Activated CD8-positive, alpha-beta T cell treated with anti-CD3 and anti-CD28 coated beads for 36 hours (primary cell): ENCODE results near the gene POLR3GL. TPM values are rescaled to one million over a fixed set of nuclear protein-coding genes. Genes with fewer than 3 reads are reported as not detected.

Experiments used
- ATAC-seq: fragments of 200-7000 bp; cut with Tn5 transposase; one replicate; pipeline ENCODE4 v1.10.0; 2021; ENCODE audit warnings: mild to moderate bottlenecking, moderate library complexity
- CTCF ChIA-PET: fragments of 350-600 bp; sonication (Branson Sonifier 250); formaldehyde crosslinking; loops from one replicate; lab custom pipeline; 2021; ENCODE audit warnings: antibody characterized with exemption; lab: Charles Lee
- POLR2A ChIA-PET: fragments of 350-600 bp; sonication (Branson Sonifier 250); formaldehyde crosslinking; loops from one replicate; lab custom pipeline; 2021; ENCODE audit warnings: antibody characterized with exemption; lab: Charles Lee
- DNase-seq: peaks from one replicate; pipeline ENCODE4 v3.0.0-alpha.2; 2020
- H3K27ac Mint-ChIP-seq: one replicate; pipeline ENCODE4 v1.8.0; 2021; ENCODE audit warnings: mild to moderate bottlenecking, mixed read lengths
- H3K27me3 Mint-ChIP-seq: one replicate; pipeline ENCODE4 v1.8.0; 2021; ENCODE audit warnings: mixed read lengths
- H3K36me3 Mint-ChIP-seq: one replicate; pipeline ENCODE4 v1.8.0; 2021; ENCODE audit warnings: low read depth, mixed read lengths
- H3K4me1 Mint-ChIP-seq: one replicate; pipeline ENCODE4 v1.8.0; 2021; ENCODE audit warnings: low read depth, mixed read lengths
- H3K4me3 Mint-ChIP-seq: one replicate; pipeline ENCODE4 v1.8.0; 2021; ENCODE audit warnings: mild to moderate bottlenecking, moderate library complexity, mixed read lengths
- H3K9me3 Mint-ChIP-seq: one replicate; pipeline ENCODE4 v1.8.0; 2021; ENCODE audit warnings: mixed read lengths
- intact Hi-C: fragments of 100-400 bp; cut with micrococcal nuclease; formaldehyde crosslinking; loops from one replicate; pipeline ENCODE4 v1.10.0; 2022
- total RNA-seq, 2 experiments: library from RNA; stranded (reverse); gene quantifications; one replicate each; pipeline ENCODE4 v1.2.3, GENCODE V29; 2021
- TF ChIP-seq, protein P1 (sequence below): fragments of 200-600 bp; IDR thresholded peaks from one replicate; pipeline ENCODE4 v1.8.0; 2022; ENCODE audit warnings: antibody characterized with exemption, mild to moderate bottlenecking

The POLR3GL gene
- total RNA-seq, 2 experiments from 2014 or later = 22.3 to 23.3 TPM

DNA sequence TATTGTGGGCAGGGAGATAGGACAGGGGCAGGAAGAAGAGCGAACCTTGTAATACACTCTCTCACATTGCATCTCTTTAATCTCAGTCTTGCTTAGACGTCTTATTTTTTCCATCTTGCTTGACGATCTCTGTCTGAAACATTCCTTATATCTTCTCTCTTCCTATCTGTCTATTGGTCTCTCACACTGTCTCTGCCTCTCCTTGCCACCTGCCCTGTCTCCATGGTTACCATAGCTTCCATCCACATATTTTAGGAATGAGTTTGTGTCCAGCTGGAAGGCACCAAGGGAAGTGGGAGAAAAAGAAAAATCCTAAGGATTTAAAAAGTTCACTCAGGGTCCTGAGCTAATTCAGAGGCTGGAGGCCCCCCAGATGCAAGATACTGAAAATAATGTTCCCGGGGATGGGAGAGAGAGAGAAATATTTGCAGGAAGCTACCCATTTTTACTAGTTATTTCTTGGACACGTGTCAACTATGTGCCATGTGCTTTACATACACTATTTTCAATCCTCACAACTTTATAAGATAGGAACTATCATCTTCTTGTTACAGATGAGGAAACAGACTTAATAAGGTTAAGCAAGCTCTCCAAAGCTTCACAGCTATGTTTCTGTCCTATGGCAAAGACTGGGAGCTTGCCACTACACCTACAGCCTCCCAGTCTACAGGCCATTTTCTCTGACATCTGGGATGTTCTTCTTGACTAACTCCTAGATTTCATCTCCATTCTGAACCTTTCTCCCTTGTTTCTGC is 1.0 kb upstream of the POLR3GL start:
- intact Hi-C loops = loop anchor here (2.0 to 5.0 kb wide), 2 partner anchors 33 to 36 kb away; partner anchors contain the start of genes RBM8A and TXNIP
- no peak for DNase-seq
- Mint-ChIP-seq H3K36me3 (peaks cover 31% of the 10 kb centered on the region), H3K4me1 (peaks cover 35% of the 10 kb centered on the region), H3K27me3 (no peaks in the 10 kb centered on the region), H3K4me3 (peak overlapping the region; percentile 92), H3K27ac (peak overlapping the region; percentile 91), H3K9me3 (peaks cover 6% of the 10 kb centered on the region)
- TF ChIP-seq, protein P1, sequence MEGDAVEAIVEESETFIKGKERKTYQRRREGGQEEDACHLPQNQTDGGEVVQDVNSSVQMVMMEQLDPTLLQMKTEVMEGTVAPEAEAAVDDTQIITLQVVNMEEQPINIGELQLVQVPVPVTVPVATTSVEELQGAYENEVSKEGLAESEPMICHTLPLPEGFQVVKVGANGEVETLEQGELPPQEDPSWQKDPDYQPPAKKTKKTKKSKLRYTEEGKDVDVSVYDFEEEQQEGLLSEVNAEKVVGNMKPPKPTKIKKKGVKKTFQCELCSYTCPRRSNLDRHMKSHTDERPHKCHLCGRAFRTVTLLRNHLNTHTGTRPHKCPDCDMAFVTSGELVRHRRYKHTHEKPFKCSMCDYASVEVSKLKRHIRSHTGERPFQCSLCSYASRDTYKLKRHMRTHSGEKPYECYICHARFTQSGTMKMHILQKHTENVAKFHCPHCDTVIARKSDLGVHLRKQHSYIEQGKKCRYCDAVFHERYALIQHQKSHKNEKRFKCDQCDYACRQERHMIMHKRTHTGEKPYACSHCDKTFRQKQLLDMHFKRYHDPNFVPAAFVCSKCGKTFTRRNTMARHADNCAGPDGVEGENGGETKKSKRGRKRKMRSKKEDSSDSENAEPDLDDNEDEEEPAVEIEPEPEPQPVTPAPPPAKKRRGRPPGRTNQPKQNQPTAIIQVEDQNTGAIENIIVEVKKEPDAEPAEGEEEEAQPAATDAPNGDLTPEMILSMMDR = no peak
- ATAC-seq = no peak
- ChIA-PET CTCF (interaction anchor here (0.8 to 8.9 kb wide), 13 partner anchors 10 to 139 kb away, joined by 3 to 93 read pairs (median 5); partner anchors contain the start of genes NUDT17, PIAS3, POLR3C and RBM8A), POLR2A (interaction anchor here (0.7 to 12.8 kb wide), 19 partner anchors 9 to 171 kb away, joined by 3 to 160 read pairs (median 5); partner anchors contain the start of genes PEX11B, PIAS3, RBM8A and TXNIP)

DNA sequence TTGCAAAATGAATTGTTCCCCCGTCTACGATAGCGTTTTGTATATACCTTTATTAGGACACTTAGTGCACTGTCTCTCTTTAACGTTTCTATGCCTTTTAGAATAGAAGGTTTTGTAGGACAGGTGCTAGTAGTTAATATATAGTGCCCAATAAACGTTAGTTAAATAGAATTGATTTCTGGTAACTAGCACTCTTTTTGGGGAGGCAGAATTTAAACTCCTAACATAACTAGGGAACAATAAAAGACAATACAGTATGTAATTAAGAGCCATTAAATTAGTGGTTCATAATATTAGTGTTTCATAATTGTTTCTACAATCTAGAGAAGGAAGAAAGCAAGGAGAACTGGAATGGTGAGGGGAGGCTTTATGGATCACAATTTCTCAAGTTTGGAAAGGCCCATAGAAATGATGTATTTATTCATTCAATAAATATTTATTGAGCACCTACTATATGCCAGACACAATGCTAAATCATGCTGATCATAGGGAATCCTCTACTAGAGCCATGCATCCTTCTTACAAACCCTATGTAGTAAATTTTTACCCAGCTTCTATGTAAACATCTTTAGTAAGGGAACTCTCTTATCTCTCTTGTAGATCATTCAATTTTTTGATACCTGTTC is 742 bp downstream of the POLR3GL start:
- ATAC-seq = no peak
- TF ChIP-seq, protein P1 = no peak
- intact Hi-C loops = loop anchor here (2.0 kb wide), 1 partner anchor 32 kb away; the partner anchor contains the start of gene TXNIP
- no peak for DNase-seq
- CTCF ChIA-PET = interaction anchor here (0.7 to 8.9 kb wide), 11 partner anchors 13 to 120 kb away, joined by 3 to 93 read pairs (median 5); partner anchors contain the start of genes NUDT17 and RBM8A
- Mint-ChIP-seq H3K4me1 (peaks cover 21% of the 10 kb centered on the region), H3K27me3 (no peaks in the 10 kb centered on the region), H3K4me3 (peak overlapping the region; percentile 92), H3K9me3 (peaks cover 6% of the 10 kb centered on the region), H3K36me3 (peaks cover 31% of the 10 kb centered on the region), H3K27ac (peak overlapping the region; percentile 91)
- POLR2A ChIA-PET = interaction anchor here (0.7 to 12.8 kb wide), 12 partner anchors 11 to 102 kb away, joined by 3 to 160 read pairs (median 6); partner anchors contain the start of genes PEX11B, RBM8A and TXNIP

DNA sequence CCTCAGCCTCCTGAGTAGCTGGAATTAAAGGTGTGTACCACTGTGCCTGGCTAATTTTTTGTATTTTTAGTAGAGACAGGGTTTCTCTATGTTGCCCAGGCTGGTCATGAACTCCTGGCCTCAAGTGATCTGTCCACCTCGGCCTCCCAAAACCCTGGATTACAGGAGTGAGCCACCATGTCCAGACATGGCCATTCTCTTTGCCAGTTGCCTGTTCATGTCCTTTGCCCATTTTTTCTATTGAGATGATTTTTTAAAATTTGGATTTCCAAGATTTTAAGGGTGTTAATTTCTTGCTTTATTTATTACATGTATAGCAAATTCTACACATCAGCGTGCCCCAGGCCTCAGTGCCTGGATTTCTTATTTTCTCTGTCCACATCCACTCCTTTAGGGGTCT is 2.8 kb downstream of the POLR3GL start:
- no peak overlapping the region for H3K4me3 Mint-ChIP-seq
- no peak for ATAC-seq
- H3K4me1 Mint-ChIP-seq = peaks cover 24% of the 10 kb centered on the region
- peaks cover 6% of the 10 kb centered on the region for H3K9me3 Mint-ChIP-seq
- intact Hi-C loops = no loop called here
- no peak overlapping the region for H3K27ac Mint-ChIP-seq
- no peak for DNase-seq
- POLR2A ChIA-PET = interaction anchor here (0.6 to 2.0 kb wide), 3 partner anchors 10 to 37 kb away, joined by 3 to 13 read pairs (median 6); no protein-coding TSS in a partner anchor
- H3K27me3 Mint-ChIP-seq = no peaks in the 10 kb centered on the region
- TF ChIP-seq, protein P1 = no peak
- CTCF ChIA-PET = interaction anchor here (1.1 to 8.9 kb wide), 3 partner anchors 9 to 41 kb away, joined by 3 to 93 read pairs (median 15); partner anchors contain the start of gene LIX1L
- H3K36me3 Mint-ChIP-seq = peaks cover 16% of the 10 kb centered on the region

DNA sequence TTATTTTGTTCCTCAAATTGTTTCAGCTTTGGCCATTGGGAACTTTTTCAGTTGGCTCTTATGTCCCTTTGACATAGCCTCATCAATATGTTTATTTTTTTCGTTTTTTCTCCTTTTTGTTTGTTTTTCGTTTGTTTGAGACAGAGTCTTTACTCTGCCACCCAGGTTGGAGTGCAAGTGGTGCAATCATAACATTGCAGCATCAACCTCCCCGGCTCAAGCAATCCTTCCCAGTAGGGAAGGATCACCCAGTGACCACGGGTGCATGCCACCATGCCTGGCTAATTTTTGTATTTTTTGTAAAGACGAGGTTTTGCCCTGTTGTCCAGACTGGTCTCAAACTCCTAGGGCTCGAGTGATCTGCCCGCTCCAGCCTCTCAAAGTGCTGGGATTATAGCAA is 8.1 kb downstream of the POLR3GL start:
- no peak overlapping the region for H3K4me3 Mint-ChIP-seq
- DNase-seq = no peak
- ChIA-PET CTCF (interaction anchor here (0.6 to 1.6 kb wide), 4 partner anchors 35 to 61 kb away, joined by 3 to 4 read pairs (median 4); no protein-coding TSS in a partner anchor), POLR2A (interaction anchor here (0.5 to 1.8 kb wide), 7 partner anchors 9 to 103 kb away, joined by 3 to 7 read pairs (median 4); partner anchors contain the start of genes RBM8A and TXNIP)
- peaks cover 3% of the 10 kb centered on the region for H3K9me3 Mint-ChIP-seq
- peaks cover 8% of the 10 kb centered on the region for H3K36me3 Mint-ChIP-seq
- TF ChIP-seq, protein P1 = no peak
- H3K27me3 Mint-ChIP-seq = no peaks in the 10 kb centered on the region
- H3K4me1 Mint-ChIP-seq = peaks cover 29% of the 10 kb centered on the region
- H3K27ac Mint-ChIP-seq = no peak overlapping the region
- ATAC-seq = no peak
- intact Hi-C loops = no loop called here
